ENCODE data around the gene IPPK. TPM values are rescaled to one million over a fixed set of nuclear protein-coding genes. Genes with fewer than 3 reads are reported as not detected.

Gene IPPK
- total RNA-seq, 2 donors from 2014 or later, result 8.9 to 13.1 TPM

DNA sequence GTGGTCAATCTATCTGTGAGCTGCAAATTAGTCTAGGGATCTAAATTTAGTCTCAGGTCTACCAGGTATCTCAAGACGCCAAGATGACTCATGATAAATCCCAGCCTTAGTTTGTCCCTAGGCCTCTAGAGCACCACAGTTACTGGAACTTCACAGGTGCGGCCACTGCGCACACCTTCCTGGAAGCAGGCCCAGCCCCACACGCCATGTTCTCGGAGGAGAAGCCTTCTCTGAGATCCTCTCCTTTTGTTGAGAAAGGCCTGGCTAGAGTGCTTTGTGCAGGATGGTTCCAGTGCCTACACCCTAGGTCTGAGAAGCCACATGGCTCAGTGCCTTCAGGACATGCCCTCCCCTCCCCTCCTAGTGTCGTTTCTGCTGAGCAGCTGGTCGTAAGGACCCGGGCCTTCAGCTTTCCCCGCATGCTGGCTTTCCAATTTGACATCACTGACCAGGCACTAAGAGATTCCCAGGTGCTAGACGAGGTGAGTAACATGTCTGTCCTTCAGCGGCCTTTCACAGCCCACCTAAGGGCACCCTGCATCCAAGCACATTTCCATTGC is 51.9 kb downstream of the IPPK start:
- H3K36me3 ChIP-seq, result peaks cover 53% of the 10 kb centered on the region

DNA sequence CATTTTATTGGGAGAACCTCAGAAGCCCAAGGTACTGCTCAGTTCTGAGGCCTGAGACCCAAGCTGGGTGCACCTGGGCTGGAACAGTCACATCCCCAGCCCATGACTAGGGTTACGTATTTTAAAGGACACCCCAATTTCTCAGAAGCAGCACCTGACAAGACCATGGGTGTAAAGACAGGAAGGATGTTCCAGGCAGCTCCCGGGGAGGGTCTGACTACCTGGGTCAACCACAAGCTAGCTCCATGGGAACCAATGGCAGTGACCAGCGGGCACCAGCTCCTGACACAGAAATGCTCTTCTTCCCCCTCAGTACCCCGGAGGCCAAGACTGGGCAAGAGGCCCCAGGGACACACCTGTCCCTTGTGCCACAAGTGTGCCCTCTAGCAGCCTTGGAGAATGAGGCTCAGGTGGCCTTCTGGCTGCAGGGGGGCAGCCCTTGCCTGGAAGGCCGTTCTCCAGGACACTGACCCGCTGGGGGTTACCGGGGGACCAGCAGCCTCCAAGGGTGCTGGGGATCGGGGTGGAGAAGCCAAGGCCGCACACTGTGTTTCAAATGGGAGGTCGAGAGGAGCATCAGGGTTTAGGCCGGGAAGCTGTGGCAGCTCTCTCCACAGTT is 52.6 kb downstream of the IPPK start:
- Histone ChIP-seq H3K27me3 (no peaks in the 10 kb centered on the region), H3K9me3 (no peaks in the 10 kb centered on the region), H3K4me1 (peaks cover 0 to 23% of the 10 kb centered on the region in 2 donors), H3K36me3 (peaks cover 60% of the 10 kb centered on the region), H3K4me3 (no peak overlapping the region), H3K27ac (peak overlapping the region; percentile 7 to 55)
- TF ChIP-seq, protein P1, sequence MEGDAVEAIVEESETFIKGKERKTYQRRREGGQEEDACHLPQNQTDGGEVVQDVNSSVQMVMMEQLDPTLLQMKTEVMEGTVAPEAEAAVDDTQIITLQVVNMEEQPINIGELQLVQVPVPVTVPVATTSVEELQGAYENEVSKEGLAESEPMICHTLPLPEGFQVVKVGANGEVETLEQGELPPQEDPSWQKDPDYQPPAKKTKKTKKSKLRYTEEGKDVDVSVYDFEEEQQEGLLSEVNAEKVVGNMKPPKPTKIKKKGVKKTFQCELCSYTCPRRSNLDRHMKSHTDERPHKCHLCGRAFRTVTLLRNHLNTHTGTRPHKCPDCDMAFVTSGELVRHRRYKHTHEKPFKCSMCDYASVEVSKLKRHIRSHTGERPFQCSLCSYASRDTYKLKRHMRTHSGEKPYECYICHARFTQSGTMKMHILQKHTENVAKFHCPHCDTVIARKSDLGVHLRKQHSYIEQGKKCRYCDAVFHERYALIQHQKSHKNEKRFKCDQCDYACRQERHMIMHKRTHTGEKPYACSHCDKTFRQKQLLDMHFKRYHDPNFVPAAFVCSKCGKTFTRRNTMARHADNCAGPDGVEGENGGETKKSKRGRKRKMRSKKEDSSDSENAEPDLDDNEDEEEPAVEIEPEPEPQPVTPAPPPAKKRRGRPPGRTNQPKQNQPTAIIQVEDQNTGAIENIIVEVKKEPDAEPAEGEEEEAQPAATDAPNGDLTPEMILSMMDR (IDR thresholded peaks at IDR 0.05), result no peak
- DNase-seq (ENCODE audit: low spot score), result no peak

More for the DNA sequence above, 51.9 kb downstream of the IPPK start:
- Histone ChIP-seq H3K4me3 (no peak overlapping the region), H3K9me3 (no peaks in the 10 kb centered on the region), H3K4me1 (peaks cover 0 to 23% of the 10 kb centered on the region in 2 donors), H3K27ac (peak overlapping the region in 1 of 2 donors; percentile 3), H3K27me3 (no peaks in the 10 kb centered on the region)
- TF ChIP-seq, protein P1 (IDR thresholded peaks at IDR 0.05), result no peak
- no peak for DNase-seq (ENCODE audit: low spot score)

DNA sequence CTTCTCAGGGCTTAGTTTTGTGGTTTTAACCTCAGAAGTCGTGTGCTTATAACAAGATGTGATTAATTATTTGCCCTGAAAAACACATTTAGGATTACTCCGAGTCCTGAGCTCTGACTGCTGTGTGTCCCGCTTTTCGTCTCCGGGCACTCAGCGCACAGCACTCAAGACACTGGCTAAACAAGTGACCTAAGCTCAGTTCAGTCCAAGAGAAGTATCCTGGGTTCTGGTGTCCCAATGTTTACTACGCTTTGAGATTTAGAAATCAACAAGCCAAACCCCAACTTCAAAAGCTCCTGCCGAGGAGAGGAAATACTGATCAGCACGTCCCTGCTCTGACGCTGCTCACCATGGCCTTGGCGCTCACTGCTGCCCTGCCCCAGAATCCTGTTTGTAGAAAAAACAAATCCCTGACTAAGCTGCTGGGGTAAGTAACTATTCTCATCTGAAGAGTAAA is 53.2 kb downstream of the IPPK start:
- TF ChIP-seq, protein P1 (IDR thresholded peaks at IDR 0.05), result no peak
- Histone ChIP-seq H3K4me1 (peaks cover 0 to 26% of the 10 kb centered on the region in 2 donors), H3K27ac (peak overlapping the region; percentile 7 to 55), H3K36me3 (peaks cover 66% of the 10 kb centered on the region), H3K9me3 (no peaks in the 10 kb centered on the region), H3K27me3 (no peaks in the 10 kb centered on the region), H3K4me3 (no peak overlapping the region)
- peak; percentile 78 for DNase-seq (ENCODE audit: low spot score)

DNA sequence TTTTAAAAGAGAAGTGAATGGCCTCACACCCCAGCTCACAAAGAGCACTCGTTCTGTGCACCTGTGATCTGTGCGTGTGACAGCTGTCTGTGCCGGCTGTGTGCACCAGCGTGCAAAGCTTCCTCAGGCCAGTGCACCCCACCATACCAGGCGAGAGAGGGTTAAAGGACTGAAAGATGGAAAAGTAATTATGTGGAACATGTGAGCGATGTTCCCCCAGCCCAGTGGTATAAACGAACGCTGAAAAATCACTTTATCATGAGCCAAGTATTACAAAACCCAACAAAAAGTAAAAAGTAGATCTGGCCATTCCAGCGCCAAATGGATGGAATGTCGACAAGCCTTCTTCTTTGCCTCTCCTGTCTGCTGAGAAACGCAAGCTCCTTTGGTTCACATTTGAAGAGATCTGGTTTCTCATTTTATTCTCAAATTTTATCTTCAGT is 53.7 kb downstream of the IPPK start:
- DNase-seq (ENCODE audit: low spot score), result no peak
- Histone ChIP-seq H3K27me3 (no peaks in the 10 kb centered on the region), H3K4me3 (no peak overlapping the region), H3K9me3 (no peaks in the 10 kb centered on the region), H3K4me1 (peaks cover 0 to 30% of the 10 kb centered on the region in 2 donors), H3K27ac (peak overlapping the region; percentile 7 to 55), H3K36me3 (peaks cover 71% of the 10 kb centered on the region)
- TF ChIP-seq, protein P1 (IDR thresholded peaks at IDR 0.05), result no peak

DNA sequence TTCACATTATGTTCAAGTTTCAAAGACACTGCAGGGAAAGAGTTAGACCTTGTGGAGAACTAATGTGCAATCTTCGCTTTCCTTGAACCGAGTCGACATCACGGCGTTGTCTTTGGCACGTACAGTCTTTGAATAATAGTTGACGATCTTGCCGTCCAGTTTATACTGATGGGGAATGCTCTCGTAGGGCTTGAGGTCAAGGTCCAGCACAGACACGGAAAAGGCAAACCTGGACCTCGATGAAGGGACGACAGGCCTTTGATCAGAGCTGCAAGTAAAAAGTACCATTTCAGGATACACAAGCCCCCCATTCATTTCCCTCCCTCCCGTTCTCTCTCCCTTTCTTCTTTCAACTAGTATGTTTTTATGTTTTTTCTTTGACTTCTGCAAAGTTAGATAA is 54.1 kb downstream of the IPPK start:
- TF ChIP-seq, protein P1 (IDR thresholded peaks at IDR 0.05), result no peak
- Histone ChIP-seq H3K27ac (peak overlapping the region; percentile 7 to 55), H3K4me1 (peaks cover 0 to 30% of the 10 kb centered on the region in 2 donors), H3K9me3 (no peaks in the 10 kb centered on the region), H3K36me3 (peaks cover 72% of the 10 kb centered on the region), H3K27me3 (no peaks in the 10 kb centered on the region), H3K4me3 (no peak overlapping the region)
- DNase-seq (ENCODE audit: low spot score), result no peak
